HepG2 (cell line): Measurements from ENCODE around the gene HACD1. TPM values are rescaled to one million over a fixed set of nuclear protein-coding genes. Genes with fewer than 3 reads are reported as not detected.

ENCODE experiments used
- HHEX ChIP-seq: IDR thresholded peaks from 2 replicates; pipeline ENCODE4 v1.6.1; 2016; ENCODE audit warnings: control low read depth
- IRF1 ChIP-seq: sonication (generic); formaldehyde crosslinking; IDR thresholded peaks from 2 replicates; pipeline ENCODE4 v1.4.0; 2020; ENCODE audit warnings: low read depth, mild to moderate bottlenecking, missing genetic modification reagents
- PCBP2 ChIP-seq: fragments of 200-400 bp; formaldehyde crosslinking; optimal IDR thresholded peaks from 2 replicates; pipeline ENCODE3; 2018; ENCODE audit warnings: low read length, low read depth; ENCODE audit not compliant: poor library complexity, severe bottlenecking
- RCOR2 ChIP-seq: IDR thresholded peaks from 2 replicates; pipeline ENCODE4 v1.6.1; 2016; ENCODE audit warnings: missing biosample characterization, missing genetic modification reagents
- REXO4 ChIP-seq: sonication (generic); formaldehyde crosslinking; IDR thresholded peaks from 2 replicates; pipeline ENCODE4 v1.8.0; 2022; ENCODE audit warnings: missing genetic modification reagents, mild to moderate bottlenecking, borderline replicate concordance
- STAG1 ChIP-seq: sonication (generic); formaldehyde crosslinking; IDR thresholded peaks from 2 replicates; pipeline ENCODE4 v1.4.0; 2020; ENCODE audit warnings: missing genetic modification reagents
- ZNF354B ChIP-seq: sonication (generic); formaldehyde crosslinking; IDR thresholded peaks from 2 replicates; pipeline ENCODE4 v1.8.0; 2022; ENCODE audit warnings: mild to moderate bottlenecking, missing genetic modification reagents
- ZNF678 ChIP-seq: sonication (generic); formaldehyde crosslinking; IDR thresholded peaks from 2 replicates; pipeline ENCODE4 v1.4.0; 2020; ENCODE audit warnings: mild to moderate bottlenecking, missing genetic modification reagents
- ZNF879 ChIP-seq: sonication (generic); formaldehyde crosslinking; IDR thresholded peaks from 2 replicates; pipeline ENCODE4 v1.8.1; 2023; ENCODE audit warnings: missing genetic modification reagents
- ZSCAN31 ChIP-seq: sonication (generic); formaldehyde crosslinking; IDR thresholded peaks from 2 replicates; pipeline ENCODE4 v1.5.0; 2020; ENCODE audit warnings: low read depth, mild to moderate bottlenecking, missing genetic modification reagents
- polyA plus RNA-seq, 8 experiments: library from polyadenylated mRNA; depleted of rRNA in 3 of 8; stranded (reverse) in 7 of 8; unstranded in 1 of 8; fragments of >200 nt; fragmentation: Illumina TruSeq in 4 of 8; extraction: Trizol in 4 of 8; gene quantifications; 2 replicates each; pipeline versions ENCODE4 v1.2.1 to v1.2.3, GENCODE V29; 2011 to 2016; ENCODE audit warnings: low read depth in 4 of 8, missing spikeins in 1 of 8, mixed read lengths in 1 of 8; ENCODE audit not compliant: insufficient read depth in 1 of 8
- total RNA-seq, 5 experiments: library from RNA; depleted of rRNA; stranded (reverse); fragments of >200 nt; fragmentation: Illumina TruSeq; extraction: Trizol; gene quantifications; 2 replicates each; pipeline ENCODE4 v1.2.3, GENCODE V29; 2016; ENCODE audit warnings: low read depth in 1 of 5
- TF ChIP-seq, protein P1 (sequence below): sonication (generic); formaldehyde crosslinking; IDR thresholded peaks from 2 replicates; pipeline ENCODE4 v1.4.0; 2020; ENCODE audit warnings: missing genetic modification reagents
- TF ChIP-seq, protein P2 (sequence below): IDR thresholded peaks from 2 replicates; pipeline ENCODE4 v1.4.0; 2020; ENCODE audit warnings: mild to moderate bottlenecking, missing genetic modification reagents
- TF ChIP-seq, protein P3 (sequence below): sonication (generic); formaldehyde crosslinking; IDR thresholded peaks from 2 replicates; pipeline ENCODE4 v1.8.1; 2022; ENCODE audit warnings: low read depth, mild to moderate bottlenecking, missing genetic modification reagents
- TF ChIP-seq, protein P4 (sequence below): sonication (generic); formaldehyde crosslinking; IDR thresholded peaks from 2 replicates; pipeline ENCODE4 v1.5.0; 2020; ENCODE audit warnings: missing genetic modification reagents, mild to moderate bottlenecking, borderline replicate concordance

HACD1 gene
- total and polyA plus RNA-seq, 2 of the 13 experiments (the other 11 are each of a cell fraction or from before 2014, with no cell fraction given): 43.4 to 47.6 TPM

DNA sequence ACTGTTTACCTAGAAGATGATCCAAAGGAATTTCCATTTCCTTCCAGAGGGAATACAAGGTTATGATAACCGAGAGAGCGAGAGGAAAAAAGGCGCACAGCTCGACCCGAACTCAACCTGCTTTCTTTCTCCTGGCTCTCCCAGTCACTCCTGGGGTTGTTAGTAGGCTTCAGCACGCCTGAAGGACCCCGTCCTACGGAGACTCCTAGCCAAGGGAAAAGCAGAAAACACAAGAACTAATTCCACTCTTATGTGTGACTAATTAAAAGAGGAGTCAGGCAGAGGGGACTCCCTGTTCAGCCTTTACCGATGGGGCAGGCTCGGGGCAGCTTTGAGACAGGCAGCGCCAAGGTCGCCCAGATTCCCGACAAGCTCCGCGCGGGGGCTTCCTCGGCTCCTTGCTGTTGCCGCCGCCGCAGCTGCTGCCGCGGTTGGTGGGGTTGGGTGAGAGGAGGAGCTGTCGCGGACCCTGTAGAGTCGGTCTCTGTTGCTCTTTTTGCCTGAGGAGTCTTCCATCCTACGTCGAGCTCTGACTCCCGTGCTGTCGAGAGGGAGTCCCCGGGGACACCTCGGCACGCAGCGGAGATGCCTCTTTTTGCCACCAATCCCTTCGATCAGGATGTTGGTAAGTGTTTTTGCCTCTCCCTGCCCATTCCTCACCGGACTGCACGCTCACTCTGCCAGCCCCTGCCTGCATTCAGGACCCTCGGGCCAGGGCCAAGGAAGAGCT, 26.7 kb upstream of the HACD1 start, which contains the start of gene STAM (continued):
- TF ChIP-seq, protein P1, sequence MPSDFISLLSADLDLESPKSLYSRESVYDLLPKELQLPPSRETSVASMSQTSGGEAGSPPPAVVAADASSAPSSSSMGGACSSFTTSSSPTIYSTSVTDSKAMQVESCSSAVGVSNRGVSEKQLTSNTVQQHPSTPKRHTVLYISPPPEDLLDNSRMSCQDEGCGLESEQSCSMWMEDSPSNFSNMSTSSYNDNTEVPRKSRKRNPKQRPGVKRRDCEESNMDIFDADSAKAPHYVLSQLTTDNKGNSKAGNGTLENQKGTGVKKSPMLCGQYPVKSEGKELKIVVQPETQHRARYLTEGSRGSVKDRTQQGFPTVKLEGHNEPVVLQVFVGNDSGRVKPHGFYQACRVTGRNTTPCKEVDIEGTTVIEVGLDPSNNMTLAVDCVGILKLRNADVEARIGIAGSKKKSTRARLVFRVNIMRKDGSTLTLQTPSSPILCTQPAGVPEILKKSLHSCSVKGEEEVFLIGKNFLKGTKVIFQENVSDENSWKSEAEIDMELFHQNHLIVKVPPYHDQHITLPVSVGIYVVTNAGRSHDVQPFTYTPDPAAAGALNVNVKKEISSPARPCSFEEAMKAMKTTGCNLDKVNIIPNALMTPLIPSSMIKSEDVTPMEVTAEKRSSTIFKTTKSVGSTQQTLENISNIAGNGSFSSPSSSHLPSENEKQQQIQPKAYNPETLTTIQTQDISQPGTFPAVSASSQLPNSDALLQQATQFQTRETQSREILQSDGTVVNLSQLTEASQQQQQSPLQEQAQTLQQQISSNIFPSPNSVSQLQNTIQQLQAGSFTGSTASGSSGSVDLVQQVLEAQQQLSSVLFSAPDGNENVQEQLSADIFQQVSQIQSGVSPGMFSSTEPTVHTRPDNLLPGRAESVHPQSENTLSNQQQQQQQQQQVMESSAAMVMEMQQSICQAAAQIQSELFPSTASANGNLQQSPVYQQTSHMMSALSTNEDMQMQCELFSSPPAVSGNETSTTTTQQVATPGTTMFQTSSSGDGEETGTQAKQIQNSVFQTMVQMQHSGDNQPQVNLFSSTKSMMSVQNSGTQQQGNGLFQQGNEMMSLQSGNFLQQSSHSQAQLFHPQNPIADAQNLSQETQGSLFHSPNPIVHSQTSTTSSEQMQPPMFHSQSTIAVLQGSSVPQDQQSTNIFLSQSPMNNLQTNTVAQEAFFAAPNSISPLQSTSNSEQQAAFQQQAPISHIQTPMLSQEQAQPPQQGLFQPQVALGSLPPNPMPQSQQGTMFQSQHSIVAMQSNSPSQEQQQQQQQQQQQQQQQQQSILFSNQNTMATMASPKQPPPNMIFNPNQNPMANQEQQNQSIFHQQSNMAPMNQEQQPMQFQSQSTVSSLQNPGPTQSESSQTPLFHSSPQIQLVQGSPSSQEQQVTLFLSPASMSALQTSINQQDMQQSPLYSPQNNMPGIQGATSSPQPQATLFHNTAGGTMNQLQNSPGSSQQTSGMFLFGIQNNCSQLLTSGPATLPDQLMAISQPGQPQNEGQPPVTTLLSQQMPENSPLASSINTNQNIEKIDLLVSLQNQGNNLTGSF (CRISPR knock-in tag): no peak
- TF ChIP-seq, protein P2, sequence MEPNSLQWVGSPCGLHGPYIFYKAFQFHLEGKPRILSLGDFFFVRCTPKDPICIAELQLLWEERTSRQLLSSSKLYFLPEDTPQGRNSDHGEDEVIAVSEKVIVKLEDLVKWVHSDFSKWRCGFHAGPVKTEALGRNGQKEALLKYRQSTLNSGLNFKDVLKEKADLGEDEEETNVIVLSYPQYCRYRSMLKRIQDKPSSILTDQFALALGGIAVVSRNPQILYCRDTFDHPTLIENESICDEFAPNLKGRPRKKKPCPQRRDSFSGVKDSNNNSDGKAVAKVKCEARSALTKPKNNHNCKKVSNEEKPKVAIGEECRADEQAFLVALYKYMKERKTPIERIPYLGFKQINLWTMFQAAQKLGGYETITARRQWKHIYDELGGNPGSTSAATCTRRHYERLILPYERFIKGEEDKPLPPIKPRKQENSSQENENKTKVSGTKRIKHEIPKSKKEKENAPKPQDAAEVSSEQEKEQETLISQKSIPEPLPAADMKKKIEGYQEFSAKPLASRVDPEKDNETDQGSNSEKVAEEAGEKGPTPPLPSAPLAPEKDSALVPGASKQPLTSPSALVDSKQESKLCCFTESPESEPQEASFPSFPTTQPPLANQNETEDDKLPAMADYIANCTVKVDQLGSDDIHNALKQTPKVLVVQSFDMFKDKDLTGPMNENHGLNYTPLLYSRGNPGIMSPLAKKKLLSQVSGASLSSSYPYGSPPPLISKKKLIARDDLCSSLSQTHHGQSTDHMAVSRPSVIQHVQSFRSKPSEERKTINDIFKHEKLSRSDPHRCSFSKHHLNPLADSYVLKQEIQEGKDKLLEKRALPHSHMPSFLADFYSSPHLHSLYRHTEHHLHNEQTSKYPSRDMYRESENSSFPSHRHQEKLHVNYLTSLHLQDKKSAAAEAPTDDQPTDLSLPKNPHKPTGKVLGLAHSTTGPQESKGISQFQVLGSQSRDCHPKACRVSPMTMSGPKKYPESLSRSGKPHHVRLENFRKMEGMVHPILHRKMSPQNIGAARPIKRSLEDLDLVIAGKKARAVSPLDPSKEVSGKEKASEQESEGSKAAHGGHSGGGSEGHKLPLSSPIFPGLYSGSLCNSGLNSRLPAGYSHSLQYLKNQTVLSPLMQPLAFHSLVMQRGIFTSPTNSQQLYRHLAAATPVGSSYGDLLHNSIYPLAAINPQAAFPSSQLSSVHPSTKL (CRISPR knock-in tag): no peak
- TF ChIP-seq ZNF354B (CRISPR knock-in tag) (no peak), REXO4 (CRISPR knock-in tag) (no peak), HHEX (CRISPR knock-in tag) (no peak), ZSCAN31 (no peak; the same call in 1 of the 2 replicates), PCBP2 (no peak), ZNF879 (CRISPR knock-in tag) (no peak), RCOR2 (CRISPR knock-in tag) (no peak), ZNF678 (0 out of 2 replicates have a peak, but pooled peaks have one; percentile 17), STAG1 (CRISPR knock-in tag) (no peak), IRF1 (CRISPR knock-in tag) (no peak)
- TF ChIP-seq, protein P3, sequence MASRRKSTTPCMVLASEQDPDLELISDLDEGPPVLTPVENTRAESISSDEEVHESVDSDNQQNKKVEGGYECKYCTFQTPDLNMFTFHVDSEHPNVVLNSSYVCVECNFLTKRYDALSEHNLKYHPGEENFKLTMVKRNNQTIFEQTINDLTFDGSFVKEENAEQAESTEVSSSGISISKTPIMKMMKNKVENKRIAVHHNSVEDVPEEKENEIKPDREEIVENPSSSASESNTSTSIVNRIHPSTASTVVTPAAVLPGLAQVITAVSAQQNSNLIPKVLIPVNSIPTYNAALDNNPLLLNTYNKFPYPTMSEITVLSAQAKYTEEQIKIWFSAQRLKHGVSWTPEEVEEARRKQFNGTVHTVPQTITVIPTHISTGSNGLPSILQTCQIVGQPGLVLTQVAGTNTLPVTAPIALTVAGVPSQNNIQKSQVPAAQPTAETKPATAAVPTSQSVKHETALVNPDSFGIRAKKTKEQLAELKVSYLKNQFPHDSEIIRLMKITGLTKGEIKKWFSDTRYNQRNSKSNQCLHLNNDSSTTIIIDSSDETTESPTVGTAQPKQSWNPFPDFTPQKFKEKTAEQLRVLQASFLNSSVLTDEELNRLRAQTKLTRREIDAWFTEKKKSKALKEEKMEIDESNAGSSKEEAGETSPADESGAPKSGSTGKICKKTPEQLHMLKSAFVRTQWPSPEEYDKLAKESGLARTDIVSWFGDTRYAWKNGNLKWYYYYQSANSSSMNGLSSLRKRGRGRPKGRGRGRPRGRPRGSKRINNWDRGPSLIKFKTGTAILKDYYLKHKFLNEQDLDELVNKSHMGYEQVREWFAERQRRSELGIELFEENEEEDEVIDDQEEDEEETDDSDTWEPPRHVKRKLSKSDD (CRISPR knock-in tag): 0 out of 2 replicates have a peak, but pooled peaks have one; percentile 56
- TF ChIP-seq, protein P4, sequence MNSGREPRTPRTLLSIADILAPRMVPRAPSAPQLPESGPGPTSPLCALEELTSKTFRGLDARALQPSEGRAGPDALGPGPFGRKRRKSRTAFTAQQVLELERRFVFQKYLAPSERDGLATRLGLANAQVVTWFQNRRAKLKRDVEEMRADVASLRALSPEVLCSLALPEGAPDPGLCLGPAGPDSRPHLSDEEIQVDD (CRISPR knock-in tag): no peak
